PC-3 (cell line): ENCODE results near the gene HEPHL1. TPM values are rescaled to one million over a fixed set of nuclear protein-coding genes. Genes with fewer than 3 reads are reported as not detected.
"Not testable (repeated sequence)": the region's sequence is repeated elsewhere in the genome, so short reads cannot be mapped to it uniquely, and the experiment has no call there.

Source experiments
- ATAC-seq: fragments of 200-7000 bp; cut with Tn5 transposase; 2 replicates; pipeline ENCODE4 v1.9.1; 2020; ENCODE audit warnings: mild to moderate bottlenecking, moderate library complexity
- Bru-seq: library from RNA; stranded (reverse); fragments of 400-500 nt; gene quantifications from one replicate; lab custom pipeline; 2021; lab: Mats Ljungman, UMichigan
- BruChase-seq, 2 experiments: library from RNA; stranded (reverse); fragments of 400-500 nt; gene quantifications; one replicate each; lab custom pipeline; 2021; lab: Mats Ljungman, UMichigan
- BruUV-seq: library from RNA; stranded (reverse); fragments of 400-500 nt; replicated peaks from 2 replicates; lab custom pipeline; 2021; lab: Mats Ljungman, UMichigan
- CTCF ChIA-PET: fragments of 300-600 bp; sonication (Branson Sonifier 250); formaldehyde crosslinking; loops from one replicate; lab custom pipeline; 2022; ENCODE audit warnings: antibody characterized with exemption; lab: Charles Lee
- POLR2A ChIA-PET: fragments of 300-600 bp; sonication (Branson Sonifier 250); formaldehyde crosslinking; loops from one replicate; lab custom pipeline; 2022; ENCODE audit warnings: antibody characterized with exemption; ENCODE audit not compliant: unreplicated experiment; lab: Charles Lee
- DNase-seq: peaks from one replicate; pipeline ENCODE4 v3.0.0-alpha.2; 2015
- H2AFZ ChIP-seq: fragments of 300-600 bp; sonication (generic); 2 replicates; pipeline ENCODE4 v1.6.0; 2016; ENCODE audit warnings: antibody characterized with exemption, low read length
- H3F3A ChIP-seq: fragments of 300-600 bp; sonication (generic); one replicate; pipeline ENCODE4 v1.6.0; 2017; ENCODE audit warnings: antibody characterized with exemption, low read length, control low read depth, mild to moderate bottlenecking; ENCODE audit not compliant: unreplicated experiment
- H3K27ac ChIP-seq: fragments of 300-600 bp; sonication (generic); 2 replicates; pipeline ENCODE4 v1.5.1; 2016; ENCODE audit warnings: mild to moderate bottlenecking, low read length
- H3K27me3 ChIP-seq: fragments of 300-600 bp; sonication (generic); 2 replicates; pipeline ENCODE4 v1.6.1; 2016; ENCODE audit warnings: low read length, mixed read lengths
- H3K36me3 ChIP-seq: fragments of 300-600 bp; sonication (generic); 2 replicates; pipeline ENCODE4 v1.6.1; 2016; ENCODE audit warnings: low read depth, mixed run types, low read length, mixed read lengths
- H3K4me1 ChIP-seq: fragments of 300-600 bp; sonication (generic); 2 replicates; pipeline ENCODE4 v1.5.1; 2016; ENCODE audit warnings: low read length; ENCODE audit not compliant: insufficient read depth
- H3K4me2 ChIP-seq: fragments of 300-600 bp; sonication (generic); 2 replicates; pipeline ENCODE4 v1.6.0; 2016; ENCODE audit warnings: low read length
- H3K4me3 ChIP-seq: fragments of 300-600 bp; sonication (generic); 2 replicates; pipeline ENCODE4 v1.5.1; 2016; ENCODE audit warnings: mild to moderate bottlenecking, low read length, mixed read lengths
- H3K79me2 ChIP-seq: fragments of 300-600 bp; sonication (generic); 2 replicates; pipeline ENCODE4 v1.6.1; 2017; ENCODE audit warnings: low read length, mixed read lengths
- H3K9ac ChIP-seq: fragments of 300-600 bp; sonication (generic); 2 replicates; pipeline ENCODE4 v1.6.0; 2016; ENCODE audit warnings: mild to moderate bottlenecking, low read length
- H3K9me2 ChIP-seq: fragments of 300-600 bp; sonication (generic); replicated peaks from 2 replicates; pipeline ENCODE4 v1.6.1; 2016; ENCODE audit warnings: mixed run types, low read length, mixed read lengths
- H3K9me3 ChIP-seq: fragments of 300-600 bp; sonication (generic); 2 replicates; pipeline ENCODE4 v1.6.1; 2016; ENCODE audit warnings: low read length, mixed read lengths
- H4K20me1 ChIP-seq: fragments of 300-600 bp; sonication (generic); 2 replicates; pipeline ENCODE4 v1.6.1; 2016; ENCODE audit warnings: low read length, mixed read lengths
- CTCF ChIP-seq: fragments of 300-600 bp; sonication (generic); conservative IDR thresholded peaks from 2 replicates; pipeline ENCODE4 v1.5.1; 2017; ENCODE audit warnings: antibody characterized with exemption, low read depth, mild to moderate bottlenecking, low read length
- EZH2 ChIP-seq: fragments of 300-600 bp; sonication (generic); IDR thresholded peaks from one replicate; pipeline ENCODE4 v1.6.1; 2017; ENCODE audit warnings: antibody characterized with exemption, mild to moderate bottlenecking, low read length; ENCODE audit not compliant: unreplicated experiment
- EZH2phosphoT487 ChIP-seq: fragments of 300-600 bp; sonication (generic); IDR thresholded peaks from 2 replicates; pipeline ENCODE4 v1.6.1; 2018; ENCODE audit warnings: mild to moderate bottlenecking, antibody characterized with exemption, low read length, borderline replicate concordance
- intact Hi-C: fragments of 100-400 bp; cut with micrococcal nuclease; formaldehyde crosslinking; loops from 2 replicates; pipeline ENCODE4 v1.9.0; 2023
- long read RNA-seq: library from polyadenylated mRNA; unstranded; transcript quantifications from one replicate; pipeline ENCODE4 v2.0.0, GENCODE V29; 2021; ENCODE audit not compliant: unreplicated experiment
- total RNA-seq: library from RNA; depleted of rRNA; stranded (reverse); fragments of >200 nt; gene quantifications from 2 replicates; pipeline ENCODE4 v1.2.3, GENCODE V29; 2014; rRNA removed

The HEPHL1 gene, protein sequence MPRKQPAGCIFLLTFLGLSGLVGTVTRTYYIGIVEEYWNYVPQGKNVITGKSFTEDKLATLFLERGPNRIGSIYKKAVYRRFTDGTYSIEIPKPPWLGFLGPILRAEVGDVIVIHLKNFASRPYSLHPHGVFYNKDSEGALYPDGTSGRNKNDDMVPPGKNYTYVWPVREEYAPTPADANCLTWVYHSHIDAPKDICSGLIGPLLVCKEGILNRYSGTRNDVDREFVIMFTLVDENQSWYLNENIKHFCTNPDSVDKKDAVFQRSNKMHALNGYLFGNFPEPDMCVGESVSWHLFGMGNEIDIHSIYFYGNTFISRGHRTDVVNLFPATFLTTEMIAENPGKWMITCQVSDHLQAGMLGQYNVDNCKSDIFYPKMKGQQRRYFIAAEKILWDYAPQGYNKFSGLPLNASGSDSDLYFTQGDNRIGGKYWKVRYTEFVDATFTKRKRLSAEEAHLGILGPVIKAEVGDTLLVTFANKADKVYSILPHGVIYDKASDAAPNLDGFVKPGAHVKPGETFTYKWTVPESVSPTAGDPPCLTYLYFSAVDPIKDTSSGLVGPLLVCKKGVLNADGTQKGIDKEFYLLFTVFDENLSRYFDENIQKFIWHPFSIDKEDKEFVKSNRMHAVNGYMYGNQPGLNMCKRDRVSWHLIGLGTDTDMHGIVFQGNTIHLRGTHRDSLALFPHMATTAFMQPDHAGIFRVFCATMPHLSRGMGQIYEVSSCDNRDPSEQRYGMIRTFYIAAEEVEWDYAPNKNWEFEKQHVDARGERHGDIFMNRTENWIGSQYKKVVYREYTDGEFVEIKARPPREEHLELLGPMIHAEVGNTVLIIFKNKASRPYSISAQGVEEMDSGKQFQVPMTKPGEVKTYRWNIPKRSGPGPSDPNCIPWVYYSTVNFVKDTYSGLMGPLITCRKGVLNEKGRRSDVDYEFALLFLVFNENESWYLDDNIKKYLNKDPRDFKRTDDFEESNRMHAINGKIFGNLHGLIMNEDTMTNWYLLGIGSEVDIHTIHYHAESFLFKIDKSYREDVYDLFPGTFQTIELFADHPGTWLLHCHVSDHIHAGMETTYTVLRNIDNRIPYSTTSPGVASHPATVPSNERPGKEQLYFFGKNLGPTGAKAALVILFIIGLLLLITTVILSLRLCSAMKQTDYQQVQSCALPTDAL
- 3.3 and 4.4 TPM in 2 replicates for total RNA-seq
- Bru-seq, nascent RNA, result percentile 28 among the genes with signal in this experiment
- BruChase-seq, experiment 1, labeled RNA remaining after a 6-hour chase, result percentile 24 among the genes with signal in this experiment
- BruChase-seq, experiment 2, labeled RNA remaining after a 2-hour chase, result percentile 15 among the genes with signal in this experiment
- long read RNA-seq, partial matches to known transcripts, result 4 of 4 reads
- long read RNA-seq, other reads (novel, unspliced or antisense), result 0 of 4 reads

GRCh38 chr11:94020777-94021481 lies at the start of gene HEPHL1:
HEPHL1 (plus strand) TSS chr11:94021354; CDS start chr11:94021369, 15 bp downstream.
- peak within 1 kb of the TSS; percentile 56 for H3K4me2 ChIP-seq
- H3K79me2 ChIP-seq, result no peaks in the 10 kb centered on the region
- no peaks in the 10 kb centered on the region for H3K36me3 ChIP-seq
- DNase-seq, result peak; percentile 94
- ATAC-seq, result peak; percentile 83
- H3K27ac ChIP-seq, result peak within 1 kb of the TSS; percentile 69
- peak within 1 kb of the TSS; percentile 2; the same call in 1 of the 2 replicates for H3K4me3 ChIP-seq
- TF ChIP-seq EZH2 (no peak), EZH2phosphoT487 (no peak), CTCF (no peak)
- no TSS peak for BruUV-seq
- intact Hi-C loops, result loop anchor here (5.0 kb wide), 1 partner anchor 84 kb away; no protein-coding TSS in a partner anchor
- H3K4me1 ChIP-seq, result peaks cover 61% of the 10 kb centered on the region
- no peak within 1 kb of the TSS; the same call in 1 of the 2 replicates for H2AFZ ChIP-seq
- ChIA-PET CTCF (interaction anchor here (0.6 to 0.9 kb wide), 2 partner anchors 124 to 125 kb away, joined by 4 to 5 read pairs; no protein-coding TSS in a partner anchor), POLR2A (interaction anchor here (0.7 kb wide), 1 partner anchor 19 kb away, joined by 4 read pairs; no protein-coding TSS in a partner anchor)
- H3K9me2 ChIP-seq, result no peaks in the 10 kb centered on the region
- no peaks in the 10 kb centered on the region for H3K9me3 ChIP-seq
- H4K20me1 ChIP-seq, result no peaks in the 10 kb centered on the region
- no peaks in the 10 kb centered on the region for H3F3A ChIP-seq
- H3K27me3 ChIP-seq, result no peaks in the 10 kb centered on the region
- H3K9ac ChIP-seq, result peak within 1 kb of the TSS; percentile 23; the same call in 1 of the 2 replicates

- no TSS peak for BruUV-seq
- intact Hi-C loops, result no loop called here
- ChIA-PET POLR2A (no interaction called here), CTCF (interaction anchor here (0.7 kb wide), 1 partner anchor 38 kb away, joined by 5 read pairs; no protein-coding TSS in a partner anchor)
- Histone ChIP-seq H3K27me3 (no peaks in the 10 kb centered on the region), H3K4me1 (peaks cover 5% of the 10 kb centered on the region; the same call in 1 of the 2 replicates), H3K9ac (no peak overlapping the region), H3K36me3 (no peaks in the 10 kb centered on the region; the same call in 1 of the 2 replicates), H3K9me3 (peaks cover 8% of the 10 kb centered on the region), H2AFZ (no peak overlapping the region), H3K9me2 (no peaks in the 10 kb centered on the region), H3K4me2 (no peak overlapping the region), H3F3A (no peaks in the 10 kb centered on the region), H3K27ac (no peak overlapping the region), H4K20me1 (no peaks in the 10 kb centered on the region), H3K4me3 (no peak overlapping the region), H3K79me2 (no peaks in the 10 kb centered on the region)
- TF ChIP-seq CTCF (no peak), EZH2phosphoT487 (no peak), EZH2 (no peak)
- ATAC-seq, result no peak
- DNase-seq, result no peak
Observed at GRCh38 chr11:93972790-93973189, 48.4 kb upstream of the HEPHL1 start.

- ATAC-seq, POLR2A ChIA-PET, H3K4me3 ChIP-seq, H4K20me1 ChIP-seq, H3K4me2 ChIP-seq, CTCF ChIA-PET, H3F3A ChIP-seq, H2AFZ ChIP-seq, intact Hi-C loops, H3K27ac ChIP-seq, DNase-seq, H3K9me2 ChIP-seq, H3K4me1 ChIP-seq, H3K9me3 ChIP-seq, H3K79me2 ChIP-seq, H3K9ac ChIP-seq, H3K27me3 ChIP-seq, H3K36me3 ChIP-seq, BruUV-seq: not testable (repeated sequence)
Observed at GRCh38 chr11:93973322-93974051, 47.7 kb upstream of the HEPHL1 start.
